Panc1 (cell line): ENCODE data around the gene ZYX. TPM values are rescaled to one million over a fixed set of nuclear protein-coding genes. Genes with fewer than 3 reads are reported as not detected.
A peak's percentile ranks its signal among the peaks of the same experiment; 100 is the strongest.

Source experiments
- ATAC-seq: fragments of 200-7000 bp; cut with Tn5 transposase; 2 replicates; pipeline ENCODE4 v1.9.1; 2020; ENCODE audit warnings: mild to moderate bottlenecking, moderate library complexity
- BruUV-seq: library from RNA; stranded (reverse); fragments of 400-500 nt; replicated peaks from 2 replicates; lab custom pipeline; 2021; lab: Mats Ljungman, UMichigan
- CTCF ChIA-PET: fragments of 300-600 bp; sonication (Branson Sonifier 250); formaldehyde crosslinking; loops from one replicate; lab custom pipeline; 2022; ENCODE audit warnings: antibody characterized with exemption; lab: Charles Lee
- POLR2A ChIA-PET: fragments of 300-600 bp; sonication (Branson Sonifier 250); formaldehyde crosslinking; loops from one replicate; lab custom pipeline; 2022; ENCODE audit warnings: antibody characterized with exemption; lab: Charles Lee
- DNase-seq: peaks from one replicate; pipeline ENCODE4 v3.0.0-alpha.2; 2010; ENCODE audit warnings: low read depth, low spot score
- H3K27ac ChIP-seq: 2 replicates; pipeline ENCODE4 v1.5.1; 2011; ENCODE audit warnings: mild to moderate bottlenecking, low read length, inconsistent platforms
- H3K27me3 ChIP-seq: fragments of 200-500 bp; sonication (Bioruptor generic); 2 replicates; pipeline ENCODE4 v1.6.0; 2014; ENCODE audit warnings: low read length, inconsistent platforms; ENCODE audit not compliant: control insufficient read depth, insufficient read depth
- H3K36me3 ChIP-seq: fragments of 200-500 bp; sonication (Bioruptor generic); 2 replicates; pipeline ENCODE4 v1.5.1; 2014; ENCODE audit warnings: inconsistent platforms, mild to moderate bottlenecking, low read length, moderate library complexity; ENCODE audit not compliant: control insufficient read depth, insufficient read depth
- H3K4me1 ChIP-seq: 2 replicates; pipeline ENCODE4 v1.5.1; 2011; ENCODE audit warnings: inconsistent platforms, mild to moderate bottlenecking, low read length, moderate library complexity; ENCODE audit not compliant: control insufficient read depth, insufficient read depth
- H3K4me3 ChIP-seq, 2 experiments: 2 replicates each; pipeline ENCODE4 v1.5.1; 2011 to 2012; ENCODE audit warnings: low read depth in 2 of 2, low read length in 2 of 2, mild to moderate bottlenecking in 2 of 2, inconsistent platforms in 1 of 2, moderate library complexity in 1 of 2
- H3K9me3 ChIP-seq: fragments of 200-500 bp; sonication (Bioruptor generic); 2 replicates; pipeline ENCODE4 v1.5.1; 2014; ENCODE audit warnings: low read depth, mild to moderate bottlenecking, inconsistent platforms, low read length, moderate library complexity; ENCODE audit not compliant: control insufficient read depth, insufficient read depth
- POLR2AphosphoS5 ChIP-seq: IDR thresholded peaks from 2 replicates; pipeline ENCODE4 v1.6.1; 2012; ENCODE audit warnings: mild to moderate bottlenecking, low read depth, low read length, moderate library complexity
- SIN3A ChIP-seq: IDR thresholded peaks from 2 replicates; pipeline ENCODE4 v1.6.1; 2012; ENCODE audit warnings: low read depth, mild to moderate bottlenecking, low read length, moderate library complexity, borderline replicate concordance; ENCODE audit not compliant: insufficient read depth
- TCF7L2 ChIP-seq: IDR thresholded peaks from 2 replicates; pipeline ENCODE4 v1.6.1; 2011; ENCODE audit warnings: mild to moderate bottlenecking, low read depth, low read length, inconsistent platforms
- in situ Hi-C: cut with HindIII; loops from 2 replicates; pipeline ENCODE4 v1.10.0; 2016; ENCODE audit warnings: low sequenced_read_pairs, low pct_unique_long_range_greater_than_20kb
- intact Hi-C: fragments of 100-400 bp; cut with micrococcal nuclease; formaldehyde crosslinking; loops from one replicate; pipeline ENCODE4 v1.10.0; 2022; ENCODE audit not compliant: unreplicated experiment
- total RNA-seq: library from RNA; stranded (reverse); gene quantifications from one replicate; pipeline ENCODE4 v1.2.1, GENCODE V29; 2021; ENCODE audit not compliant: unreplicated experiment
- TF ChIP-seq, protein P1 (sequence below), 2 experiments: IDR thresholded peaks; 2 replicates each; pipeline ENCODE4 v1.6.1; 2011 to 2012; ENCODE audit warnings: low read depth in 2 of 2, control low read depth in 1 of 2, low read length in 1 of 2, mild to moderate bottlenecking in 1 of 2, moderate library complexity in 1 of 2; ENCODE audit not compliant: insufficient read depth in 1 of 2
- TF ChIP-seq, protein P2 (sequence below): fragments of 450-650 bp; IDR thresholded peaks from 2 replicates; pipeline ENCODE4 v1.5.1; 2017; ENCODE audit warnings: mild to moderate bottlenecking

The ZYX gene
- total RNA-seq, 1 experiment from 2014 or later = 169 TPM

DNA sequence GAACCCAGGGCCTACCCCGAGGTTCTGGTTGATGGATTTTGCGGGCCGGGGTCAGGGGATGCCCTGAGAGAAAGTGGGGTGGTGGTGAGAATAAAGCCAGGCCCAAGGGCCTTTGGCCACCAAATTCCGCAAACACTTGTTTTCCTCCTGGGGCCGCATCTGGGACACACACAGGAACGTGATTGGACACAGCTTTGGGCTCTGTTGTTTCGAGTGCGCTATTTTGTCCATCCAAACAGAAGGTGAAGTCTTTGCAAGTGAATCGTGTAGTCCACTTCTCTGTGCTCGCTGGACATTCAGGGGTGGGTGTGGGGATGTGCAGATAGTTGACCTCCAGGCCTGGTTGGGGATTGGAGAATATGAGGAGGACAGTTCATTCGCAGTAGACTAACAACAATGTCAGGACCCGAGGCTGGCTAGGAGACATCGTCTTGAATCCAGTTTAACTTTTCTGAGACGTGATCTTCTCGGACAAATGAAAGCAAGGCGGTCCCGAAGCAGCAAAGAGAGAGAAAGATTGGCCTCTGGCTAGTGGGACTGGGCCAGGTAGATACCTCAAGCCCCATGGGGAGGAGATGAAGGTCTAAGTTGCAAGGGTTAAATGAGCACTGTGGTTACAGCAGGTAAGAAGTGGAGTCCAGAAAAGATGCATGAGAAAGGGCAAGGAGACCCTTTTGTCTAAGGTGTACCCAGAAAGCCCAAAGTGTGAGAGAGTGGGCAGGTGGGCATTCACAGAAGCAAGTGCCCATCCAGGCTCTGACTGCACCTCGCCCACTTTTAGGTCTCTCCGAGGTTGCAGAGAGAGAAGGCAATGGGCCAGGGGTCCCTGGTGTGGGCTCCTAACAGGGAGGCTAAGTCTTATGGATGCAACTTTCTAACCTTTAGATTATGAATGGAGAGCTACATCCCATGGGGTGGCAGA is 17.9 kb upstream of the ZYX start:
- Histone ChIP-seq H3K9me3 (no peaks in the 10 kb centered on the region), H3K4me3 (peak overlapping the region; percentile 6 to 44; a peak in 2 of 4 replicates), H3K27ac (no peak overlapping the region), H3K27me3 (peaks cover 27% of the 10 kb centered on the region), H3K4me1 (peaks cover 1% of the 10 kb centered on the region; the same call in 1 of the 2 replicates), H3K36me3 (no peaks in the 10 kb centered on the region)
- POLR2A ChIA-PET = no interaction called here
- no peak for TF ChIP-seq SIN3A
- TF ChIP-seq, protein P1, sequence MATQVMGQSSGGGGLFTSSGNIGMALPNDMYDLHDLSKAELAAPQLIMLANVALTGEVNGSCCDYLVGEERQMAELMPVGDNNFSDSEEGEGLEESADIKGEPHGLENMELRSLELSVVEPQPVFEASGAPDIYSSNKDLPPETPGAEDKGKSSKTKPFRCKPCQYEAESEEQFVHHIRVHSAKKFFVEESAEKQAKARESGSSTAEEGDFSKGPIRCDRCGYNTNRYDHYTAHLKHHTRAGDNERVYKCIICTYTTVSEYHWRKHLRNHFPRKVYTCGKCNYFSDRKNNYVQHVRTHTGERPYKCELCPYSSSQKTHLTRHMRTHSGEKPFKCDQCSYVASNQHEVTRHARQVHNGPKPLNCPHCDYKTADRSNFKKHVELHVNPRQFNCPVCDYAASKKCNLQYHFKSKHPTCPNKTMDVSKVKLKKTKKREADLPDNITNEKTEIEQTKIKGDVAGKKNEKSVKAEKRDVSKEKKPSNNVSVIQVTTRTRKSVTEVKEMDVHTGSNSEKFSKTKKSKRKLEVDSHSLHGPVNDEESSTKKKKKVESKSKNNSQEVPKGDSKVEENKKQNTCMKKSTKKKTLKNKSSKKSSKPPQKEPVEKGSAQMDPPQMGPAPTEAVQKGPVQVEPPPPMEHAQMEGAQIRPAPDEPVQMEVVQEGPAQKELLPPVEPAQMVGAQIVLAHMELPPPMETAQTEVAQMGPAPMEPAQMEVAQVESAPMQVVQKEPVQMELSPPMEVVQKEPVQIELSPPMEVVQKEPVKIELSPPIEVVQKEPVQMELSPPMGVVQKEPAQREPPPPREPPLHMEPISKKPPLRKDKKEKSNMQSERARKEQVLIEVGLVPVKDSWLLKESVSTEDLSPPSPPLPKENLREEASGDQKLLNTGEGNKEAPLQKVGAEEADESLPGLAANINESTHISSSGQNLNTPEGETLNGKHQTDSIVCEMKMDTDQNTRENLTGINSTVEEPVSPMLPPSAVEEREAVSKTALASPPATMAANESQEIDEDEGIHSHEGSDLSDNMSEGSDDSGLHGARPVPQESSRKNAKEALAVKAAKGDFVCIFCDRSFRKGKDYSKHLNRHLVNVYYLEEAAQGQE (IDR thresholded peaks at IDR 0.05; ENCODE audit: insufficient read depth in 1 of 2, low read depth in 2 of 2, low read length in 1 of 2) = no peak
- TF ChIP-seq, protein P2, sequence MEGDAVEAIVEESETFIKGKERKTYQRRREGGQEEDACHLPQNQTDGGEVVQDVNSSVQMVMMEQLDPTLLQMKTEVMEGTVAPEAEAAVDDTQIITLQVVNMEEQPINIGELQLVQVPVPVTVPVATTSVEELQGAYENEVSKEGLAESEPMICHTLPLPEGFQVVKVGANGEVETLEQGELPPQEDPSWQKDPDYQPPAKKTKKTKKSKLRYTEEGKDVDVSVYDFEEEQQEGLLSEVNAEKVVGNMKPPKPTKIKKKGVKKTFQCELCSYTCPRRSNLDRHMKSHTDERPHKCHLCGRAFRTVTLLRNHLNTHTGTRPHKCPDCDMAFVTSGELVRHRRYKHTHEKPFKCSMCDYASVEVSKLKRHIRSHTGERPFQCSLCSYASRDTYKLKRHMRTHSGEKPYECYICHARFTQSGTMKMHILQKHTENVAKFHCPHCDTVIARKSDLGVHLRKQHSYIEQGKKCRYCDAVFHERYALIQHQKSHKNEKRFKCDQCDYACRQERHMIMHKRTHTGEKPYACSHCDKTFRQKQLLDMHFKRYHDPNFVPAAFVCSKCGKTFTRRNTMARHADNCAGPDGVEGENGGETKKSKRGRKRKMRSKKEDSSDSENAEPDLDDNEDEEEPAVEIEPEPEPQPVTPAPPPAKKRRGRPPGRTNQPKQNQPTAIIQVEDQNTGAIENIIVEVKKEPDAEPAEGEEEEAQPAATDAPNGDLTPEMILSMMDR = no peak
- TF ChIP-seq POLR2AphosphoS5 = no peak
- no peak for TF ChIP-seq TCF7L2
- DNase-seq (no peak), ATAC-seq (no peak)
- intact Hi-C loops (no loop called here), in situ Hi-C loops (no loop called here)
- CTCF ChIA-PET = no interaction called here
- no TSS peak for BruUV-seq

GRCh38 chr7:143367972-143368371 is 13.2 kb upstream of the ZYX start:
- in situ Hi-C loops (no loop called here), intact Hi-C loops (no loop called here)
- Histone ChIP-seq H3K27me3 (peaks cover 24% of the 10 kb centered on the region), H3K4me1 (peaks cover 8% of the 10 kb centered on the region; the same call in 1 of the 2 replicates), H3K4me3 (no peak overlapping the region), H3K36me3 (no peaks in the 10 kb centered on the region), H3K27ac (no peak overlapping the region), H3K9me3 (no peaks in the 10 kb centered on the region)
- ChIA-PET CTCF (no interaction called here), POLR2A (no interaction called here)
- TF ChIP-seq POLR2AphosphoS5 = no peak
- TF ChIP-seq, protein P2 = no peak
- TF ChIP-seq, protein P1 (IDR thresholded peaks at IDR 0.05; ENCODE audit: insufficient read depth in 1 of 2, low read depth in 2 of 2, low read length in 1 of 2) = no peak
- TF ChIP-seq TCF7L2 = no peak
- TF ChIP-seq SIN3A = no peak
- no TSS peak for BruUV-seq
- ATAC-seq (peak; percentile 79), DNase-seq (no peak)
